WTC11 (cell line): ENCODE results near the gene PDXP. TPM values are rescaled to one million over a fixed set of nuclear protein-coding genes. Genes with fewer than 3 reads are reported as not detected.

ENCODE experiments used
- ATAC-seq: fragments of 200-7000 bp; cut with Tn5 transposase; 2 replicates; pipeline ENCODE4 v1.10.0; 2021; ENCODE audit warnings: mild to moderate bottlenecking, moderate library complexity
- CTCF ChIA-PET: fragments of 300-600 bp; sonication (Branson Sonifier 250); formaldehyde crosslinking; loops from one replicate; lab custom pipeline; 2021; ENCODE audit warnings: antibody characterized with exemption; lab: Charles Lee
- POLR2A ChIA-PET: fragments of 350-600 bp; sonication (Branson Sonifier 250); formaldehyde crosslinking; loops from one replicate; lab custom pipeline; 2021; ENCODE audit warnings: antibody characterized with exemption; lab: Charles Lee
- DNase-seq: peaks from one replicate; pipeline ENCODE4 v3.0.0; 2021; ENCODE audit warnings: low spot score
- H3K27ac Mint-ChIP-seq: 2 replicates; pipeline ENCODE4 v1.8.0; 2021; ENCODE audit warnings: mixed read lengths
- H3K27me3 Mint-ChIP-seq: 2 replicates; pipeline ENCODE4 v1.8.0; 2021; ENCODE audit warnings: low read depth, mild to moderate bottlenecking, moderate library complexity, mixed read lengths
- H3K36me3 Mint-ChIP-seq: 2 replicates; pipeline ENCODE4 v1.8.0; 2021; ENCODE audit warnings: mixed read lengths
- H3K4me1 Mint-ChIP-seq: 2 replicates; pipeline ENCODE4 v1.8.0; 2022; ENCODE audit warnings: mixed read lengths
- H3K4me3 Mint-ChIP-seq: 2 replicates; pipeline ENCODE4 v1.8.0; 2021; ENCODE audit warnings: mild to moderate bottlenecking, moderate library complexity, mixed read lengths
- H3K9me3 Mint-ChIP-seq: 2 replicates; pipeline ENCODE4 v1.8.0; 2021; ENCODE audit warnings: mixed read lengths
- AFF4 ChIP-seq: sonication (generic); formaldehyde crosslinking; IDR thresholded peaks from 2 replicates; pipeline ENCODE4 v1.8.1; 2023; ENCODE audit warnings: mild to moderate bottlenecking, missing genetic modification reagents, borderline replicate concordance
- AR ChIP-seq: fragments of 250-450 bp; sonication (Bioruptor Pico); IDR thresholded peaks from 2 replicates; pipeline ENCODE4 v1.9.0; 2021; ENCODE audit warnings: mild to moderate bottlenecking
- ATF1 ChIP-seq: sonication (generic); formaldehyde crosslinking; IDR thresholded peaks from 2 replicates; pipeline ENCODE4 v1.8.1; 2023; ENCODE audit warnings: mild to moderate bottlenecking, moderate library complexity, missing genetic modification reagents
- CBFB ChIP-seq: sonication (generic); formaldehyde crosslinking; IDR thresholded peaks from 2 replicates; pipeline ENCODE4 v1.8.1; 2022; ENCODE audit warnings: mild to moderate bottlenecking, low read depth, missing genetic modification reagents
- CREM ChIP-seq: sonication (generic); formaldehyde crosslinking; IDR thresholded peaks from 2 replicates; pipeline ENCODE4 v1.8.1; 2022; ENCODE audit warnings: mild to moderate bottlenecking, missing genetic modification reagents, moderate library complexity
- GRHL2 ChIP-seq: fragments of 250-450 bp; sonication (Bioruptor Pico); IDR thresholded peaks from 2 replicates; pipeline ENCODE4 v1.8.0; 2022; ENCODE audit warnings: mild to moderate bottlenecking, moderate library complexity; ENCODE audit not compliant: insufficient replicate concordance, severe bottlenecking
- GTF2I ChIP-seq: fragments of 250-450 bp; sonication (Bioruptor Pico); conservative IDR thresholded peaks from 2 replicates; pipeline ENCODE4 v1.4.0; 2021; ENCODE audit warnings: mild to moderate bottlenecking
- NR2C2 ChIP-seq: sonication (generic); formaldehyde crosslinking; IDR thresholded peaks from 2 replicates; pipeline ENCODE4 v1.8.0; 2022; ENCODE audit warnings: mild to moderate bottlenecking, missing genetic modification reagents
- USF2 ChIP-seq: sonication (generic); formaldehyde crosslinking; IDR thresholded peaks from 2 replicates; pipeline ENCODE4 v1.8.1; 2023; ENCODE audit warnings: mild to moderate bottlenecking, missing genetic modification reagents, moderate library complexity
- ZMAT4 ChIP-seq: fragments of 250-450 bp; sonication (Bioruptor Pico); IDR thresholded peaks from 2 replicates; pipeline ENCODE4 v1.9.0; 2021; ENCODE audit warnings: mild to moderate bottlenecking
- ZNF121 ChIP-seq: sonication (generic); formaldehyde crosslinking; IDR thresholded peaks from 2 replicates; pipeline ENCODE4 v1.8.0; 2023; ENCODE audit warnings: missing genetic modification reagents
- ZNF232 ChIP-seq: sonication (generic); formaldehyde crosslinking; IDR thresholded peaks from 2 replicates; pipeline ENCODE4 v1.8.0; 2022; ENCODE audit warnings: mild to moderate bottlenecking, missing genetic modification reagents
- ZNF281 ChIP-seq: sonication (generic); formaldehyde crosslinking; IDR thresholded peaks from 2 replicates; pipeline ENCODE4 v1.8.0; 2023; ENCODE audit warnings: mild to moderate bottlenecking, missing genetic modification reagents
- ZNF512 ChIP-seq: sonication (generic); formaldehyde crosslinking; IDR thresholded peaks from 2 replicates; pipeline ENCODE4 v1.8.1; 2022; ENCODE audit warnings: missing genetic modification reagents, borderline replicate concordance
- ZNF671 ChIP-seq: fragments of 250-450 bp; sonication (Bioruptor Pico); IDR thresholded peaks from 2 replicates; pipeline ENCODE4 v1.8.0; 2021; ENCODE audit warnings: mild to moderate bottlenecking
- total RNA-seq: library from RNA; stranded (reverse); gene quantifications from 3 replicates; pipeline ENCODE4 v1.2.3, GENCODE V29; 2021

Gene PDXP
- total RNA-seq, 1 experiment from 2014 or later, result 36.1 TPM

- Mint-ChIP-seq H3K36me3 (no peaks in the 10 kb centered on the region), H3K4me1 (peaks cover 15% of the 10 kb centered on the region), H3K27ac (no peak overlapping the region), H3K27me3 (peaks cover 14% of the 10 kb centered on the region), H3K4me3 (no peak overlapping the region), H3K9me3 (no peaks in the 10 kb centered on the region)
- POLR2A ChIA-PET, result no interaction called here
- DNase-seq (no peak), ATAC-seq (no peak)
- CTCF ChIA-PET, result interaction anchor here (0.6 to 3.0 kb wide), 8 partner anchors 9 to 134 kb away, joined by 3 to 23 read pairs (median 4); partner anchors contain the start of gene PDXP
- TF ChIP-seq CREM (CRISPR knock-in tag), result no peak
- no peak for TF ChIP-seq ZNF671 (CRISPR knock-in tag)
- TF ChIP-seq AFF4, result no peak
- TF ChIP-seq AR, result no peak
- no peak for TF ChIP-seq GRHL2 (CRISPR knock-in tag)
- no peak for TF ChIP-seq ZNF232 (CRISPR knock-in tag)
- TF ChIP-seq CBFB (CRISPR knock-in tag), result no peak
- TF ChIP-seq GTF2I (CRISPR knock-in tag), result no peak
- TF ChIP-seq ZNF281 (CRISPR knock-in tag), result no peak
- no peak for TF ChIP-seq ATF1
- no peak for TF ChIP-seq ZNF512 (CRISPR knock-in tag)
- TF ChIP-seq ZNF121 (CRISPR knock-in tag), result no peak
- TF ChIP-seq ZMAT4 (CRISPR knock-in tag), result no peak
- no peak for TF ChIP-seq NR2C2 (CRISPR knock-in tag)
- TF ChIP-seq USF2 (CRISPR knock-in tag), result no peak
These were observed 13.8 kb downstream of the PDXP start for GRCh38 chr22:37672206-37672919.
